ENCODE measurements around the gene LGALS3BP.
"Not testable (repeated sequence)": the region's sequence is repeated elsewhere in the genome, so short reads cannot be mapped to it uniquely, and the experiment has no call there.

LGALS3BP gene

GRCh38 chr17:78962345-78962983, 17.3 kb downstream of the LGALS3BP start:
- DNase-seq (ENCODE audit: low read depth): peak; percentile 88

- DNase-seq (ENCODE audit: low read depth): no peak
Observed at GRCh38 chr17:78961571-78961970, 18.2 kb downstream of the LGALS3BP start.

- DNase-seq (ENCODE audit: low read depth): no peak
Observed at GRCh38 chr17:78960928-78961327, 18.8 kb downstream of the LGALS3BP start.

GRCh38 chr17:78959803-78960202, 19.9 kb downstream of the LGALS3BP start:
- DNase-seq (ENCODE audit: low read depth): no peak

GRCh38 chr17:78958641-78959127, 21.0 kb downstream of the LGALS3BP start:
- peak; percentile 65 for DNase-seq (ENCODE audit: low read depth)

- peak; percentile 65 for DNase-seq (ENCODE audit: low read depth)
Observed at GRCh38 chr17:78957128-78957527, 22.6 kb downstream of the LGALS3BP start.

GRCh38 chr17:78956254-78956653, 23.5 kb downstream of the LGALS3BP start:
- no peak for DNase-seq (ENCODE audit: low read depth)

- no peak for DNase-seq (ENCODE audit: low read depth)
Observed at GRCh38 chr17:78954684-78955083, 25.0 kb downstream of the LGALS3BP start.

- DNase-seq (ENCODE audit: low read depth): no peak
Observed at GRCh38 chr17:78953356-78954350, 26.1 kb downstream of the LGALS3BP start.

- DNase-seq (ENCODE audit: low read depth): no peak
Observed at GRCh38 chr17:78952706-78953105, 27.0 kb downstream of the LGALS3BP start.

- DNase-seq (ENCODE audit: low read depth): no peak
Observed at GRCh38 chr17:78951967-78952551, 27.7 kb downstream of the LGALS3BP start.

GRCh38 chr17:78950870-78951269, 28.9 kb downstream of the LGALS3BP start:
- no peak for DNase-seq (ENCODE audit: low read depth)

GRCh38 chr17:78947235-78948149, 32.2 kb downstream of the LGALS3BP start:
- no peak for DNase-seq (ENCODE audit: low read depth)

- DNase-seq (ENCODE audit: low read depth): no peak
Observed at GRCh38 chr17:78946631-78947030, 33.1 kb downstream of the LGALS3BP start.

GRCh38 chr17:78946131-78946530, 33.6 kb downstream of the LGALS3BP start:
- no peak for DNase-seq (ENCODE audit: low read depth)

GRCh38 chr17:78945455-78945854, 34.3 kb downstream of the LGALS3BP start:
- DNase-seq (ENCODE audit: low read depth): not testable (repeated sequence)

- no peak for DNase-seq (ENCODE audit: low read depth)
Observed at GRCh38 chr17:78944956-78945355, 34.8 kb downstream of the LGALS3BP start.

- DNase-seq (ENCODE audit: low read depth): no peak
Observed at GRCh38 chr17:78944026-78944425, 35.7 kb downstream of the LGALS3BP start.

GRCh38 chr17:78940708-78941107, 39.0 kb downstream of the LGALS3BP start:
- DNase-seq (ENCODE audit: low read depth): peak; percentile 53

GRCh38 chr17:78940258-78940657, 39.5 kb downstream of the LGALS3BP start:
- no peak for DNase-seq (ENCODE audit: low read depth)

GRCh38 chr17:78939615-78940014, 40.1 kb downstream of the LGALS3BP start:
- DNase-seq (ENCODE audit: low read depth): no peak
